Pons (tissue), 1 donor: ENCODE results near the gene GGACT.
"Not testable (repeated sequence)": the region's sequence is repeated elsewhere in the genome, so short reads cannot be mapped to it uniquely, and the experiment has no call there.

ENCODE experiments used
- DNase-seq: peaks from one replicate; pipeline ENCODE4 v3.0.0-alpha.2; 2016; ENCODE audit warnings: low spot score

Gene GGACT

GRCh38 chr13:100600915-100601314 is 12.3 kb upstream of the GGACT start:
- no peak for DNase-seq

- DNase-seq = no peak
These were observed 11.9 kb upstream of the GGACT start for GRCh38 chr13:100600461-100600860.

- no peak for DNase-seq
These were observed 8.7 kb upstream of the GGACT start for GRCh38 chr13:100597253-100597652.

GRCh38 chr13:100596516-100596915 is 7.9 kb upstream of the GGACT start:
- no peak for DNase-seq

GRCh38 chr13:100594731-100595130 is 6.1 kb upstream of the GGACT start:
- DNase-seq = no peak

- DNase-seq = no peak
These were observed 5.7 kb upstream of the GGACT start for GRCh38 chr13:100594255-100594654.

- no peak for DNase-seq
These were observed 663 bp upstream of the GGACT start for GRCh38 chr13:100589178-100589725.

GRCh38 chr13:100584896-100585295 is 3.7 kb downstream of the GGACT start:
- DNase-seq = no peak

GRCh38 chr13:100581504-100581903 is 7.1 kb downstream of the GGACT start:
- DNase-seq = no peak

- DNase-seq = no peak
These were observed 7.6 kb downstream of the GGACT start for GRCh38 chr13:100581030-100581429.

- DNase-seq = no peak
These were observed 8.5 kb downstream of the GGACT start for GRCh38 chr13:100580045-100580444.

- not testable (repeated sequence) for DNase-seq
These were observed 11.3 kb downstream of the GGACT start for GRCh38 chr13:100577239-100577638.

GRCh38 chr13:100573121-100573520 is 15.5 kb downstream of the GGACT start:
- peak; percentile 91 for DNase-seq

- no peak for DNase-seq
These were observed 22.0 kb downstream of the GGACT start for GRCh38 chr13:100566543-100566942.

- no peak for DNase-seq
These were observed 23.3 kb downstream of the GGACT start for GRCh38 chr13:100565286-100565685.

GRCh38 chr13:100564444-100565223 is 24.0 kb downstream of the GGACT start:
- DNase-seq = no peak

- no peak for DNase-seq
These were observed 24.8 kb downstream of the GGACT start for GRCh38 chr13:100563779-100564178.

- no peak for DNase-seq
These were observed 26.9 kb downstream of the GGACT start for GRCh38 chr13:100561599-100562204.

GRCh38 chr13:100561158-100561499 is 27.5 kb downstream of the GGACT start:
- no peak for DNase-seq

- DNase-seq = peak; percentile 57
These were observed 28.0 kb downstream of the GGACT start for GRCh38 chr13:100560498-100561157.

GRCh38 chr13:100559886-100560285 is 28.7 kb downstream of the GGACT start:
- DNase-seq = no peak

- no peak for DNase-seq
These were observed 35.8 kb downstream of the GGACT start for GRCh38 chr13:100552755-100553154.

GRCh38 chr13:100549316-100549715 is 39.3 kb downstream of the GGACT start:
- DNase-seq = no peak
